Neural progenitor cell (in vitro differentiated cells): ENCODE results near the gene THEM4.

Experiments
- EZH2 ChIP-seq: fragments of 200-600 bp; sonication (generic); IDR thresholded peaks from 2 replicates; pipeline ENCODE4 v1.6.1; 2017; ENCODE audit warnings: antibody characterized with exemption, mild to moderate bottlenecking, moderate library complexity
- EZH2phosphoT487 ChIP-seq: fragments of 200-600 bp; sonication (generic); IDR thresholded peaks from 2 replicates; pipeline ENCODE4 v1.6.1; 2017; ENCODE audit warnings: antibody characterized with exemption
- TF ChIP-seq, protein P1 (sequence below): fragments of 200-600 bp; sonication (generic); IDR thresholded peaks from 2 replicates; pipeline ENCODE4 v1.5.1; 2017; ENCODE audit warnings: antibody characterized with exemption, mild to moderate bottlenecking

DNA sequence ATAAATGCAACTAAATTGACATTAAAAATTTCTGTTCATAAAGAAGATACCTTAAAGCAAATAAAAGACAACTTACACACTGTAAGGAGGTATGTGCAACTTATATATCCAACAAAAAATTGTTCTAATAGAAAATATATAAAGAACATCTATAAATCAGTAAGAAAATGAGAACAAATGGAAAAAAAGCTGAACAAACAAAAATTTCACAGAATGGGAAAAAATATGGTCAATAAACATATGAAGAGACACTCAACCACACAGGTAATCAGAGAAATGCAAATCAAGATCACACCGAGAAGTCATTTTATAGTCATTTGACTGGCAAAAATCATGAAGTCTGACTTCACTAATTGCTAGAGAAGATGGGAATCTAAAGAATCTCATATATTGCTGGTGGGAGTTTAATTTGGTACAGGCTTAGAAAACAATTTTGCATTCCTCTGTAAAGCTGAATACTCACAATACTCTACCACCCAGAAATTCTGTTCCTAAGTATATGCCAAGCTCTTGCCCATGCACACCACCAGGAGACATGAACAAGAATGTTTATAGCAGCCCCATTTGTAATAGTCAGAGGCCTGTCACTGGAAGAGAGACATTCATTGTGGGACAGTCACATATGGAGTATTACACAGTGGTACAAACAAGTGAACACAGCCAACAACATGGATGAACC lies 33.8 kb downstream of the THEM4 start:
- TF ChIP-seq, protein P1, sequence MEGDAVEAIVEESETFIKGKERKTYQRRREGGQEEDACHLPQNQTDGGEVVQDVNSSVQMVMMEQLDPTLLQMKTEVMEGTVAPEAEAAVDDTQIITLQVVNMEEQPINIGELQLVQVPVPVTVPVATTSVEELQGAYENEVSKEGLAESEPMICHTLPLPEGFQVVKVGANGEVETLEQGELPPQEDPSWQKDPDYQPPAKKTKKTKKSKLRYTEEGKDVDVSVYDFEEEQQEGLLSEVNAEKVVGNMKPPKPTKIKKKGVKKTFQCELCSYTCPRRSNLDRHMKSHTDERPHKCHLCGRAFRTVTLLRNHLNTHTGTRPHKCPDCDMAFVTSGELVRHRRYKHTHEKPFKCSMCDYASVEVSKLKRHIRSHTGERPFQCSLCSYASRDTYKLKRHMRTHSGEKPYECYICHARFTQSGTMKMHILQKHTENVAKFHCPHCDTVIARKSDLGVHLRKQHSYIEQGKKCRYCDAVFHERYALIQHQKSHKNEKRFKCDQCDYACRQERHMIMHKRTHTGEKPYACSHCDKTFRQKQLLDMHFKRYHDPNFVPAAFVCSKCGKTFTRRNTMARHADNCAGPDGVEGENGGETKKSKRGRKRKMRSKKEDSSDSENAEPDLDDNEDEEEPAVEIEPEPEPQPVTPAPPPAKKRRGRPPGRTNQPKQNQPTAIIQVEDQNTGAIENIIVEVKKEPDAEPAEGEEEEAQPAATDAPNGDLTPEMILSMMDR, result no peak
- TF ChIP-seq EZH2, result no peak
- TF ChIP-seq EZH2phosphoT487, result no peak
